Glomerular endothelial cell (primary cell): ENCODE results near the gene NFASC. TPM values are rescaled to one million over a fixed set of nuclear protein-coding genes. Genes with fewer than 3 reads are reported as not detected.

ENCODE experiments used
- DNase-seq: peaks from one replicate; pipeline ENCODE4 v3.0.0-alpha.2; 2011; ENCODE audit warnings: low read depth, low spot score; ENCODE audit errors: extremely low read depth
- total RNA-seq: library from RNA; depleted of rRNA; stranded (reverse); fragments of >200 nt; gene quantifications from 2 replicates; pipeline ENCODE4 v1.2.3, GENCODE V29; 2015

Gene NFASC
- total RNA-seq, 1 donor from 2014 or later, result 0.06 TPM

- no peak for DNase-seq
These were observed 57.3 kb downstream of the NFASC start for GRCh38 chr1:204927673-204928641.

GRCh38 chr1:204928671-204929486, 58.2 kb downstream of the NFASC start:
- DNase-seq, result no peak

GRCh38 chr1:204929487-204930154, 59.0 kb downstream of the NFASC start:
- DNase-seq, result no peak

GRCh38 chr1:204930155-204930523, 59.5 kb downstream of the NFASC start:
- DNase-seq, result no peak

DNA sequence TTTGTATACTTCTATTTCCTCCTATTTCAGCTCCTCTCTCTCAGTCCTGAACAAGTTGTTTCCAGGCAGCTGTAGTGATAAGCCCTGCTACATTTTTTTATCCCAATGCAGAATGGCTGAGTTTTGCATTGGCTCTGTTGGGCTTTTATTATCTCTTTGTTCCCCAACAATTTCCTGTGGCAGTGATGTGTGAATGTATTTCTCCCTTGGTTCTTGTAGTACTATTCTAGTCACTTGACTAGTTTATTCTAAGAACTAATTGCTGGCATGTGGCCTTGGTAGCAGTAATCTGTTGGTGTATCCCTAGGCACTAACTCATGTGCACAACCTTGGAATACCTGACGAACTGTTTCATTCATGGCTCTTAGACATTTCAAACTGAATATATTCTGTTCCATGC, 60.7 kb downstream of the NFASC start:
- DNase-seq, result no peak

DNA sequence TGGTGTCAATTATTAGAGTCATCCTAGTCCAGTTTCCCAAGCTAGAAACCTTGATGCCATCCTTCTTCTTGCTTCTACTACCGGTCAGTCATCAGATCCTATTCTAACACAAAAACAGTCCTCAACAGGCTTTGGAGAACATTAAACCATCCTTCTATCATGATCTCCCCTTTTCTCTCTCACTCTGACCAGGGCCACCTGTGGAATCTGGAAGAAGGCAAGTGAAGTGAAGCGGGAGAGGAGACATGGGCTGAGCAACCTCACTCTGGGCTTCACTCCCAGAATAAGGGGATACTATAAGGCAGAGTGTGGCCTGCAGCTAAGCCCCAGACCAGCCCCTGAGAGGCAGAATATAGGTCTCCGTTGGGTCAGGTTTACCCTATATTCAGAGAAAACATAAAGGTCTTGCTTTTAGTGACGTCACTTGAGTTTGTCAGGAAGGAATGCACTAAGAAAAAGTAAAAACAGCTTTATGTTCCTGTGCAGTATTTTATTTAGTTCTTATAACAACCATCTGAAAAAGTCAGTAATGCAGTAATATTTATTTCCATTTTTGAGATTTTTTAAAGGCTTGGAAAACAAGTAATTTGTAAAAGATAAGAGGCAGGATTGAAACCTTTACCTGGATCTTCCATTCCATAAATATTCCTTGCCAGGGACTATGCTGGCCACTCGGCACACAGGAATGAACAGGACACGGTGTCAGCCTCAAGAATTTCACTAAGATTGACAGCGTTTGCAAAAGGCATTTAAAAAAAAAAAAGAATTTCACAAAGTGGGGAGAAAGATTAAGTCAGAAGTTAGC, 61.3 kb downstream of the NFASC start:
- DNase-seq, result no peak

DNA sequence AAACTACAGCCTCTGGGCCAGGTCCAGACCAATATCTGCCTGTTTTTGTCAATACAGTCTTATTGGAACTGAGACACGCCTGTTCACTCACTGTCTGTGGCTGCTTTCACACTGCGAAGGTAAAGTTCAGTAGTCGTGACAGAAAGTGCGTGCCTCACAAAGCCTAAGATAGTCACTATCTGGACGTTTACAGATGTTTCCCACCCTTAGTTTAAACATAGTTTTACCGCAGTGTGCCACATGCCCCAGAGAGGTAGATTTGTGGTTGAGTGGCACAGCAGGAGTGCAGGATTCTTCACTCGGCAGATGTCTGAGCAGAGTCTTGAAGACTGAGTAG, 61.9 kb downstream of the NFASC start:
- no peak for DNase-seq

DNA sequence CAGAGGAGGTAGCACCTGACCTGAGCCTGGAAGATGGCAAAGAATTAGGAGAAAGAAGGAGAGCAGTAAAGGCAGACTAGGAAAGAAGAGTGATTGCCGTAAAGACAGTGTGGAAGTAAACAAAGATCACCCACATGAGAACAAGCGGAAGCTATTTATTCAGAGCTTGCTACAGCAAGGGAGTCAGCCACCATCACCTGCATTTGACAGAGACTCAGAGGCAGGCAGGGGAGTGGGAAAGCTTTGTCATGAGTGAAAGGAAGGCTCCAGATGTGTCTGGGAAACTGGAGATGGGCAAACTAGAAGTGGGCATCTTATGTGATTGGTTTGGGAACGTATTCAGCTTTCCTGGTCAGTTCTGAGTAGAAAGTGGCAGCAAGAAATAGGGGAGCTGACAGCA, 64.5 kb downstream of the NFASC start:
- DNase-seq, result no peak

- DNase-seq, result no peak
These were observed 66.1 kb downstream of the NFASC start for GRCh38 chr1:204936765-204937164.

GRCh38 chr1:204937901-204938300, 67.2 kb downstream of the NFASC start:
- DNase-seq, result no peak

GRCh38 chr1:204940591-204940990, 69.9 kb downstream of the NFASC start:
- no peak for DNase-seq

DNA sequence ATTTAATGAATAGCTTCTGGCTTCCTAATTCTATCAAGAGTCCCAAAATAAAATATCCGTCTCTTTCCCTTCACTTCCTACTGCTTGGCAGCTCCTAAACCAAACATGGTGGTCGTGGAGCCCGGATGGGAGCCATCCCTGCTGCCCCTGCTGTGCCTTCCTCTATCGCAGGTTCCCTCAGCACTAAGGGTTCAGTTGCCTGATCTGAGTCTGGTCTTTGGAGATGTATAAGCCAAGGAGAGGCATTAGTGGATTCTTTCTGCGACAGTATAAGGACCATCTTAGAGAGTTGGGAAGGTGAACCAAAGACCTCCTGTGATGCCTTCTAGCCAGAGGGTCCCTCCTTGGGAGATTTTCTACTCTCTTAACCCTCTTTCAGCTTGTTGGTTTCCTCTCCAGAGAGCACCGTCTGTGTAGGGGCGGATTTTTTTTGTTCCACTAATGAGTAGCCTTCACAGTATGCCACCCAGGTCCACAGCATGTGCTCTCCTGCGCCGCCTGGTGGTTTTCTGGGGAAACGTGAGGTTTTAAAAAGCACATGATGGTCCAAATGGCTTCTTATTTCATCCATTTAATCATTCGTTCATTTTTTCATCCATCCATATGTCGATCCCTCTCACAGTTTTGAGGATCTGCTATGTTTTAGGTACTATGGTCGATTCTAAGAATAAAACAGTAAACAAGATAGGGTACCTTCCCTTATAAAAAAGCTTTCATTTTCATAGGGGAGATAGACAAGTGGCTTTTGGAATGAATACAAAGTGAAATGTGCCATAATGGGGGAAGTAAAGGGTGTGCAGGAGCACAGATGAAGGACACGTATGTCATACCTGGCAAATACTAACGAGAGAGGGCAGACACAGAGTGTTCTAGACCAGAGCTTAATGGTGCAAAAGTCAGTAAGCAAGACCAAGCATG, 71.0 kb downstream of the NFASC start:
- no peak for DNase-seq

GRCh38 chr1:204943495-204943894, 72.8 kb downstream of the NFASC start:
- no peak for DNase-seq

GRCh38 chr1:204944662-204945061, 74.0 kb downstream of the NFASC start:
- DNase-seq, result no peak

DNA sequence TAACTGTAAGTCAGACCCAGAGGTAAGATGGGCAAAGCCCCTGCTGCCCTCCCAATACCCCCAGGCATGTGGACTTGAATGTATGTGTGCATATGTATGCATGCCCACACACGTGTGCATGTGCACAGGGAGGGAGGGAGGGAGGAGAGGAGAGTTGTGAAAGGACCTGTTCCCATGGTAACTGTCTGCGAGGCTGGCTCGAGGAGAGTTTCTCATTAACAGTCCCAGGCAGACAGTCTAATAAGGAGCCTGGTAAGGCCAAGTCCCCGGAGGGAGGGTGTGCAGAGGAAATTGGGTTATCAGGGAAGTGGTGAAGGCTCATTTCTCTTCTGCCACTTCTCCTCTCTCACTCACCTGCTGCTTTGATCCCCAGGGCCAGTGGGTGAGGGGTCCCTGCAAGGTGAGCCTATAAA, 74.9 kb downstream of the NFASC start:
- DNase-seq, result no peak

DNA sequence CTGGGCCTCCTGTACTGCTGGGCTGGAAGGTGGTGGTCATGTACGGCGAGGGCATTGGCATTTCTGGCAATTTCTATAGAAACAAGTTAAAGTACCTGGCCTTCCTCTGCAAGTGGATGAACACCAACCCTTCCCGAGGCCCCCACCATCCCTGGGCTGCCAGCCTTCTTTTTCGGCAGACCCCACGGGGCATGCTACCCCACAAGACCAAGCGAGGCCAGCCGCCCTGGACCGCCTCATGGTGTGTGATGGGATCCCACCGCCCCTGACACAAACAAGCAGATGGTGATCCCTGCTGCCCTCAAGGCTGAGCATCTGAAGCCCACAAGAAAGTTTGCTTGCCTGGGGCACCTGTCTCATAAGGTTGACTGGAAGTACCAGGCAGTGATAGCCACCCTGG, 76.0 kb downstream of the NFASC start:
- no peak for DNase-seq

GRCh38 chr1:204947338-204947737, 76.7 kb downstream of the NFASC start:
- no peak for DNase-seq

- DNase-seq, result no peak
These were observed 77.1 kb downstream of the NFASC start for GRCh38 chr1:204947747-204948146.

DNA sequence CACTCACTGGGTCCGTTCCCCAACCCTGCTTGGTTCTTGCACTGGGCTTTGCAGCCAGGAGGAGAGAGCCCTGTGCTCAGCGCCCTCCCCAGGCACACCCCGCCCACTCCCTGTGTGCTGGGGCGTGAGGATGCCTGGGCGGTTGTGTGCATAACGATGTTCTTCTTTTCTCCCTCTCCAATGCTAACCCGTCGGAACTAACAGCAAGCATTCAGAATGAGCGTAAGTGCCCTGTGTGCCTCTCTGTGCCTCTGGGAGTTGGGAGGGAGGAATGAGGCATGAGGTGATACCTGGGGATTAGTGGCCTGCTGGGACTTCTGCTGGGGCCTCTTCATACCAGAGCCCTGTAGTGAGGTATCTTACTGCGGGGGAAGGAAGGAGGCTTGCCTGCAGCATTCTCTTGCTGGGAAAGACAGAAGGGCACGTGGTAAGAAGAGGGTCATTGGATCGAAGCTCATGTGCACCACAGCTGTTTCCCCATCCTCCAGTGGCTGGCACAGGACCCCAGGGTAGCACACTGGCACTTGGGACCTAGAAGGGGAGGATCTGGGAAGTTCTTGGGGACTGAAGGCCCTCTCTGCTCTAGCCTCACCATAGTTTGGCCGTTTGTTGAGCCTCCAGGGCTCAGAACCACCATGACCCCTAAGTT, 79.8 kb downstream of the NFASC start:
- DNase-seq, result no peak
